ENCODE results near the gene LPXN.

DNA sequence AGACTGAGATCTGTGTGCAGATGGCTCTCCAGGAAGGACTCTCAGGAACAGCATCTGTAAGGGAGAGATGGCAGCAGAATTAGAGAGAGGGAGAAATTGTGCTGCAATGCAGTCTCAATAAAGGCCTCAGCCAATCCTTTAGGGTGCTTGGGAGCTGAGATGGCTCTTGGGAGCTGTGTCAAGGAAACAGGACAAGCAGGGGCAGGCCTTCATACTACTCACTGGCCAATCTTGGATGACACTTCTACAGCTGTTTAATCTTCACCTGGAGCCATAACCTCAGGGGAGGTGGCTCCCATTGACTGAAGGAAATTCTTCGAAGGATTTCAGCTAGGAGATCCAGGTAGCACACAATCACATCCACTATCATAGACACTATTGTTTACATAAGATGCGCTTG lies 77.7 kb downstream of the LPXN start:
- TF ChIP-seq POLR2A (IDR thresholded peaks at IDR 0.05; ENCODE audit: low read depth, low read length) (no peak), POLR2AphosphoS5 (IDR thresholded peaks at IDR 0.05; ENCODE audit: low read depth, low read length) (no peak)
